Activated T-cell treated with anti-CD3 and anti-CD28 coated beads, Interleukin-2, amount 50 U/mL, for 4 hours (primary cell): ENCODE measurements around the gene PSG6. TPM values are rescaled to one million over a fixed set of nuclear protein-coding genes. Genes with fewer than 3 reads are reported as not detected.
"Not testable (repeated sequence)": the region's sequence is repeated elsewhere in the genome, so short reads cannot be mapped to it uniquely, and the experiment has no call there.

ENCODE experiments used
- ATAC-seq, 2 donors: fragments of 200-7000 bp; cut with Tn5 transposase; one replicate each; pipeline ENCODE4 v1.10.0; 2021
- DNase-seq: peaks from one replicate; pipeline ENCODE4 v3.0.0-alpha.2; 2020
- H3K27me3 Mint-ChIP-seq: one replicate; pipeline ENCODE4 v1.8.0; 2021; ENCODE audit warnings: low read depth, mixed read lengths
- H3K36me3 Mint-ChIP-seq: one replicate; pipeline ENCODE4 v1.8.0; 2022; ENCODE audit warnings: mixed read lengths; ENCODE audit not compliant: insufficient read depth
- H3K4me1 Mint-ChIP-seq: one replicate; pipeline ENCODE4 v1.8.0; 2021; ENCODE audit warnings: low read depth, mixed read lengths
- H3K4me3 Mint-ChIP-seq: one replicate; pipeline ENCODE4 v1.8.0; 2021; ENCODE audit warnings: mild to moderate bottlenecking, moderate library complexity, mixed read lengths
- H3K9me3 Mint-ChIP-seq: one replicate; pipeline ENCODE4 v1.8.0; 2021; ENCODE audit warnings: mixed read lengths
- total RNA-seq, 3 donors: library from RNA; stranded (reverse); gene quantifications; one replicate each; pipeline ENCODE4 v1.2.1, GENCODE V29; 2021

Gene PSG6
- total RNA-seq, 3 donors from 2014 or later: not detected

DNA sequence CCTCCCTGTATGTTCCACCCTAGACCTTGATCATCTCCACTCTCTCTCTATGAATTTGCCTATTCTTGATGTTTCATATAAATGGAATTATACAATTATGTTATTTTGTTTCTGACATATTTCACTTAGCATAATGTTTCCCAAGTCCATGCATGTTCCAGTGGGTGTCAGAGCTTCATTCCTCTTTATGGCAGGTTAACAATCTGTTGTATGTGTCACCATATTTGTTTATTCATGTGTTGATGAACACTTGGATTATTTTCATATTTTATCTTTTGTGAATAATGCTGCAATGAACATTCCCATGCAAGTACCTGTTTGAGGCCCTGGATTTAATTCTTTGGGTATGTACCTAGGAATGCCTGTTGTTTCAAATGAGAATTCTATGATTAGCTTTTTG is 3.3 kb upstream of the PSG6 start:
- not testable (repeated sequence) for H3K27me3 Mint-ChIP-seq, ATAC-seq, H3K36me3 Mint-ChIP-seq, H3K4me3 Mint-ChIP-seq, DNase-seq, H3K9me3 Mint-ChIP-seq, H3K4me1 Mint-ChIP-seq

DNA sequence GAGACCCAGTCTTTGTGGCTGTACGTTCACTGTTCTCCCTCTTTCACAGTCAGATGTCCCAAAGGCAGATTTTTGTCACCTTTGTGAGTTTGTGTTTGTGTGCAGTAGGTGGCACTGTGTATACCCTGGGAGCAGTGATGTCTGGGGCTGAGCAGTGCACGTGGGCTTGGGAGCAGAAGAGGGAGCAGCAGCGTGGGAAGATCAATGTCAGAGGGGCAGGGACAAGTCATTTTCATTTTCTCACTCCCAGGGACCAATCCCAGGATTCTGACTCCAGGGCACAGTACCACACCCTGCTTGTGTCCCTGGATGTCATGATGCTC is 2.0 kb upstream of the PSG6 start:
- Mint-ChIP-seq H3K4me3 (no peak overlapping the region), H3K4me1 (no peaks in the 10 kb centered on the region), H3K36me3 (no peaks in the 10 kb centered on the region), H3K27me3 (peaks cover 3% of the 10 kb centered on the region), H3K9me3 (no peaks in the 10 kb centered on the region)
- ATAC-seq (no peak), DNase-seq (no peak)

DNA sequence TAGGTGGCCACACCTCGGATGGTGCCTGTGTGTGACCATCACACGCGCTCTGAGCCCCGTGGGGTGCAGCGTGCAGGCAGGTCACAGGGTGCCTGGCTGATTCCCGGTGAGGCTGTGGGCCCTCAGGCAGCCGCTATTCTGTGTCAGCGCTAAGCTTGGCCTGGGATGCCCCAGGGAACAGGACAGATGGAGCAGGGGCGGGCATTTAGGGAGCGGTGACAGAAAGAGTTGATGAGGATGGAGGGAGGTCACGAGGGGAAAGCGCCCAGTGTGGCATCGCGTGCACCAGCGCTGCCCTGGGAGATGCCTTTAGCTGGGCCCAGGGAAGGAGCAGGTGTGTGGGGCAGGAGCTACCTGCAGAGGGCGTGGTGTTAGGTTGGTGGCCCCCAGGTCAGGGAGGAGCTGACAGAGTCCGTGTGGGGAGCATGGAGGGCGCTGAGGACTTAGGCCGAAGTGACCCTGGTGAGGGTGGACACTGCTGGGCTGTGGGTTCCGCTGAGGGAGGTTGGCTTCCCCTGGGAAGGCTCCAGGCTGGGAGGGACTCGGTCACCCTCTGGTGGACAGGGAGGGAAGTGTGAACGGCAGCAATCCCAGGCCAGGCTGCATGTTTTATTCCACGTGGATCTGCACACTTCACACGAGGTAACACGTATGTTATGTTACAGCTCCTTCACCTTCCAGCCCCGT is 1.5 kb upstream of the PSG6 start:
- H3K27me3 Mint-ChIP-seq, H3K4me1 Mint-ChIP-seq, H3K4me3 Mint-ChIP-seq, H3K36me3 Mint-ChIP-seq, ATAC-seq, DNase-seq, H3K9me3 Mint-ChIP-seq: not testable (repeated sequence)

DNA sequence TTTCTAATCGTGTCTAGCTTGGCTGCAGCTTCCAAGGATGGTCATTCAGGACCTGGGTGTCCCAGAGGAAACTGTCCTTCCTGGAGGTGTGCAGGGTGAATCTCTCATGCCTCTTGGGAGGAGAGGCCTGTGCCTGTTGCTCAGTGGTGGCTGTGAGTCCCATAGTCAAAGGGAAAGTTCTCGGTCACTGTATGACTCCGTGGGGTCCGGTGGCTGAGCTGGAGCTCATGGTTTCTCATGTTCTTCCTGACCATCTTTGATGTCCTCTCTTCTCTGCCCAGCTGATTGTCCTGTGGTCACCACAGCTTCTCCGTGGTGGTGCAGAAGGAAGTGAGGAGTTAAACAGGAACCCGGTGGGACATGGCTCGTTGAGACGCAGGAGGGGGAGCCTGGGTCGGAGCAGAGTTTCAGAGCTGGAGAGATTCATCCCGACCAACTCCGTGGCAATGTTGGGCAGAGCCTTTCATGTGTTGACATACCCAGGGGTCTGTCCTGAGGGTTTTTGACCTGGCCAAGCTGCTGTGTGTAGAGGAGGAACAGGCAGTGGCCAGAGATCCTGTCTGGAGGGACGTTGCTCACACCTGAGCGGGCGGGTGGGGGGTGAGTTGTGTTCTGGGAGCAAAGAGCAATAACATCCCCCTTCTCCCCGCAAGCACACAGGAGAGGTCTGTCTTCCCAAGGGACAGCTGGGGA is 829 bp upstream of the PSG6 start:
- not testable (repeated sequence) for H3K4me1 Mint-ChIP-seq

DNA sequence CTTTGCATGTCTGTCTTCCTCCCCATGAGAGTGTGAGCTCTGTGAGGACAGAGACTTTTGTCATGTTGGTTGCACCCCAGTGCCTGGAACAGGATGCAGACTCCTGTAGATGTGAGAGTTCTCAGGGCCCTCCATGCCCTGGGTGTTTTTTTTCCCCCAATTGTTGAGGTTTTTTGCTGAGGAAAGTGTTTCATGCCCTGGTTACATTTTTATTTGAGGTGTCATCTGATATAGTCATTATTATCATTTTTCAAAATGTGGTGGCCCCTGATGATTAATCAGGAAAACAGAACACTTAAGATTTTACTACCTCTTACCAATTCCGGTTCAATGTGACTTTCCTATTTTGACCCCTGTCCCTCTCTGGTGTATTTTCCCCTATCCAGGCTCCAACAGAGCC is 763 bp downstream of the PSG6 start:
- not testable (repeated sequence) for H3K27me3 Mint-ChIP-seq, H3K4me3 Mint-ChIP-seq, H3K36me3 Mint-ChIP-seq, H3K4me1 Mint-ChIP-seq, DNase-seq, H3K9me3 Mint-ChIP-seq, ATAC-seq

More for the DNA sequence above, 829 bp upstream of the PSG6 start:
- H3K4me3 Mint-ChIP-seq, H3K9me3 Mint-ChIP-seq, ATAC-seq, H3K27me3 Mint-ChIP-seq, H3K36me3 Mint-ChIP-seq, DNase-seq: not testable (repeated sequence)

DNA sequence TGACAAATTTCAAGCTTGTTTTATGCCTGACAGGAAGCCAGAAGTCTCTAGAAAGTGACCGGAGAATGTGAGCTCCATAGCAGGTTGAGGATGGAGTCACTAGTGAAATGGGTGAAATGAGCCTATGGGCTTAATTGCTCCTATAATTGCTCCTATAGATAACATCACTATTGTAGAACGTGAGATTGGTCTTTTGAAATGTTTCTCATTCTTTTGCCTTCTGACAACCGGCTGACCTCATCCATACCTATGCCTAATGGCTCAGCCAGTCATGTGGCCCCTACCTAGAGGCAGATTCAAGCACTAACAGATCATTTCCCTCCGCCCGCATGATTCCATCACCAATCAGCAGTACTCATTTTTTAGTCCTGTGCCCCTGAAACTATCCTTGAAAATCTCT is 4.2 kb downstream of the PSG6 start:
- H3K36me3 Mint-ChIP-seq, H3K27me3 Mint-ChIP-seq, H3K4me1 Mint-ChIP-seq, ATAC-seq, DNase-seq, H3K9me3 Mint-ChIP-seq, H3K4me3 Mint-ChIP-seq: not testable (repeated sequence)

DNA sequence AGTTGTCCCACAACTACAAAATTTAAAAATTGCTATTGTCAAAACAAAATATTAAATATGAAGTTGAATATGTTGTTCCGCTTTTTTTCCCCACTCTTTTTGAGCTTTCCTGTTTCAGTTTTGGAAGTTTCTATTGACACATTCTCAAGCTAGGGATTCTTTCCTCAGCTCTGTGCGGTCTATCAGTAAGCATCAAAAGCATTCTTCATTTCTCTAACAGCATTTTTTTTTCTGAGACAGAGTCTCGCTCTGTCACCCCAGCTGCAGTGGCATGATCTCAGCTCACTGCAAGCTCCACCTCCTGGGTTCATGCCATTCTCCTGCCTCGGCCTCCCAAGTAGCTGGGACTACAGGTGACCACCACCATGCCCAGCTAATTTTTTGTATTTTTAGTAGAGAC is 4.8 kb downstream of the PSG6 start:
- not testable (repeated sequence) for ATAC-seq, H3K36me3 Mint-ChIP-seq, H3K9me3 Mint-ChIP-seq, H3K4me3 Mint-ChIP-seq, H3K27me3 Mint-ChIP-seq, H3K4me1 Mint-ChIP-seq, DNase-seq

DNA sequence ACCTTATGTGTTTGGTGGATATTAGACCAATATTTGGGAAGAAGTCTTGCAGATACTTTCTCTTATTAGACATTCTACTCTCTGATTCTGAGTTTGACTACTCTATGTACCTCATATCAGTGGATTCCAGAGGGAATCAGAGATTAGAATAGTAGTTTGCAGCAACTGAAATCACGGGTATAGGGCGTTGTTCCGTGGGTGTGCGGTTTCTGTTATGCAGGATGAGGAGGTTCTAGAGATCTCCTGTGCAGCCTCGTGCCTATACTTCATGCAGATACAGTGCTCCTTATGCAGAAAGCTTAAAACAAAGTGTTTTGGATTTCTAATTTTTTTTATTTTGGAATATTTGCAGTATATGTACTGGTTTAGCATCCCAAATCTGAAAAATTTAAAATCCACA is 6.0 kb downstream of the PSG6 start:
- H3K4me3 Mint-ChIP-seq, H3K27me3 Mint-ChIP-seq, H3K4me1 Mint-ChIP-seq, H3K9me3 Mint-ChIP-seq, DNase-seq, H3K36me3 Mint-ChIP-seq, ATAC-seq: not testable (repeated sequence)

DNA sequence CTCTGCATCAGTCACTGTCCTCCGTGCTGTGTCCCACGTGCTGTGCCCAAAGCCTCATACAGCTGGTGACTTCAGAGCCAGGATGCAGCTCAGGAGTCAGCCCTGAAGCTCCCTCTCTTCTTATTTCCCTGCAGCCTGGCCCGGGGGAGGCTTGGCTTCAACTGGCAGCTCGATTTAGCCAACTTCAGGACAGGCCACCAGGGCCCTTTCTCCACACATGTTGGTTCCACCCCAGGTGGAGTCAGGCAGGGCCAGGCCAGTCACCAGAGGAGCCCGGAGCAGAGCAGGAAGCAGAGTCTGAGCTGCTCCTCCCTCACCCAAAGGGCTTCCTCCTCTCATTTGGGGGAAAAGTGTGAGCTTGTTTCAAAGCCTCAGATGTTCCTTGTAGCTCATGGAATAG is 11.5 kb downstream of the PSG6 start:
- ATAC-seq, H3K27me3 Mint-ChIP-seq, H3K9me3 Mint-ChIP-seq, DNase-seq, H3K4me3 Mint-ChIP-seq, H3K36me3 Mint-ChIP-seq, H3K4me1 Mint-ChIP-seq: not testable (repeated sequence)

DNA sequence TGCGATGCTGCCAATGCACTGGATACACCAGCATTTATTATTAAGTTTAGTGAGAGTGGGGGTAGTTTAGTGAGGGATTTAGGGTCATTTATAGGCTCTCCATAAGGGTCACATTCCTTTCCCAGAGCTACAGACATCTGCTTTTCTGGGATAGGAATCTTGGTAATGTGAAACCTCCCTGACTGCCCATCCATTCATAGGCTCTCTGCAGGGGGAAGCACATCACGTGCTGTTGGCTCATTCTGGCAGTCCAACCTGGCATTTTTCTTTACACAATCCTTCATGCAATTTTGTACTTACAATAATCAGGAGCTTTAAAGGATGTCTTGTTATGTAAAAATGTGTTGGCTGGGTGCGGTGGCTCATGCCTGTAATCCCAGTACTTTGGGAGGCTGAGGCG is 17.1 kb downstream of the PSG6 start:
- not testable (repeated sequence) for H3K9me3 Mint-ChIP-seq, DNase-seq, H3K4me1 Mint-ChIP-seq, H3K4me3 Mint-ChIP-seq, H3K36me3 Mint-ChIP-seq, ATAC-seq
- peaks cover 33% of the 10 kb centered on the region for H3K27me3 Mint-ChIP-seq

DNA sequence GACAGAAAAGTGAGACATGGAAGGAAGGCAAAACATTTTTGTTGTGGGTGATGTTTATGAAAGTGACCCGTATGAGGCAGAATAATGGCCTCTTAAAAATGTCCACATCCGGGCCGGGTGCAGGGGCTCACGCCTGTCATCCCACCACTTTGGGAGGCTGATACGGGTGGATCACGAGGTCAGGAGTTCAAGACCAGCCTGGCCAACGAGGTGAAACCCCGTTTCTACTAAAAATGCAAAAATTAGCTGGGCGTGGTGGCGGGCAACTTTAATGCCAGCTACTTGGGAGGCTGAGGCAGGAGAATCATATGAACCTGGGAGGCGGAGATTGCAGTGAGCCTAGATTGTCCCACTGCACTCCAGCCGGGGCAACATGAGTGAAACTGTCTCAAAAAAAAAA is 18.0 kb downstream of the PSG6 start:
- not testable (repeated sequence) for H3K4me1 Mint-ChIP-seq, H3K4me3 Mint-ChIP-seq, H3K36me3 Mint-ChIP-seq, DNase-seq, H3K9me3 Mint-ChIP-seq, ATAC-seq
- H3K27me3 Mint-ChIP-seq: peaks cover 33% of the 10 kb centered on the region

DNA sequence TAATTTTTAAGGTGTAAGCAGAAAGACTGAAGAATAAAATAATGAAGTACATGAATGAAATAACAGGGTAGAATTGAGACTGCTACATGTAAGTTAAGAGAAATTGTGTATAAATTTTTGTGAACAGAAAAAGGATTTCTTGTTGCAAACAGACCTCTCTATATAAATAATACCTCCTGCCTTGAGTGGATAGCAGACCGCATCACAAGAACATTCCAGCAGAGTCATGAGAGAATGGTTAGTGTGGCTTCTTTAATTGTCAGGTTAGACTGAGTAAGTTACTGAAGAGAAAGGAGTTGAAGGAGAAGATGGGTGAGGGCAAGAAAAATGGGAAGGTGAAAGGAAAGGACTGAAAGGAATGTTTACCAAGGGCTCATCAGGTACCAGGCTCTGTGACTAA is 18.6 kb downstream of the PSG6 start:
- not testable (repeated sequence) for H3K4me3 Mint-ChIP-seq, DNase-seq, ATAC-seq, H3K4me1 Mint-ChIP-seq, H3K36me3 Mint-ChIP-seq, H3K9me3 Mint-ChIP-seq
- peaks cover 33% of the 10 kb centered on the region for H3K27me3 Mint-ChIP-seq

DNA sequence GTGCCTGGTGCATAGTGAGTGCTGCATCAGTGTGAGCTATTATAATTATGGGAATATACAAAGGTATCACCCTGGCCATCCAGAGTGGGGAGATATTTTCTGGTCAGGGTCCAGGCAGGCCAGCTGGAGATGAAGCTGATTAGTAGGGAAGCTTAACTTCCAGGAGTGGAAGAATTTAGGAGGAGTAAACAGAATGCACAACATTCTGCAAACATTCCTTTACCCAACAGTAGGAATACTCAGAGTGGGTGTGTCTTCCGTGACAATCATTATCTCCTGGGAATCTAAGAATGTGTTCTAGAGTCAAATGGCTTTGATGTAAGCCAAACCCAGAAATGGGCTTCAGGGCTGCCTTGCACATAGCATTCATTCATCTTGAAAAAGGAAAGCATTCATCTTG is 19.0 kb downstream of the PSG6 start:
- H3K9me3 Mint-ChIP-seq, H3K4me3 Mint-ChIP-seq, H3K4me1 Mint-ChIP-seq, DNase-seq, H3K36me3 Mint-ChIP-seq, ATAC-seq: not testable (repeated sequence)
- peaks cover 33% of the 10 kb centered on the region for H3K27me3 Mint-ChIP-seq

DNA sequence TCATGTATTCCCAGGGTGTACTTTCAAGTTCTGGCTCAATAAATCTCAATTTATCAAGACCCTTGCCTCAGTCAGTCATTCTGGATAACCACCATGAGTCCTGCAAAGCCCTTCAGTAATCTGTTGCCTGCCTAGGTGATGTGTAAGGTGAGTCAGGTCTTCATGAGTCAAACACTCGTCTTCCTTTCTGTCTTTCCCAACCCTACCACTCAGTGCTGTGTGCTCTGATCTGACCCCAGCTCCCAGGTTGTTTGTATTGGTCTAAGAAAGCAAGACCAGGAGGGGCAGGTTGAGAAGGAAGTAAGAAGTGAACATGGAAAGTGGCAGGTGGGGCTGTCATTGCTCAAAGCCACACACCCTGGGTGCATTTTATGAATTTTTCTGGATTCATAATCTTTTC is 20.0 kb downstream of the PSG6 start:
- Mint-ChIP-seq H3K9me3 (peaks cover 13% of the 10 kb centered on the region), H3K27me3 (peaks cover 30% of the 10 kb centered on the region)
- not testable (repeated sequence) for ATAC-seq, H3K4me3 Mint-ChIP-seq, DNase-seq, H3K4me1 Mint-ChIP-seq, H3K36me3 Mint-ChIP-seq

DNA sequence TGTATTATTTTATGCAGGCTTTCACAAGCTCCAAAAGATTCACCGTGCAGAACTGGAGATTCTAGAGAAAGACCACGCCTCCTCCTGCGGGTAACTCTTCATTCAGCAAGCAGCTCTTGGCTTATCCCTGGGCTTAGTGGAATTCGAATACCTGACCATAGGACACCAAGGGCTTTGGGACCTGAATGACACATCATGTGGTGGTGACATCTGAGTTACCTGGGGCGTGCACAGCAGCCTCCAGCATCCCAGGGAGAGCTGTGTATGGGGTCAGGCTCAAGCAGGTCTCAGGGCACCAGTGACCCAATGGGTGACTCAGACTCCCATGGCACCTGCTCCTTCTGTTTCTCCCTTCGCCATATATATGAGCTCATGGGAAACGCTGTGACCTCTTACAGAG is 27.2 kb downstream of the PSG6 start:
- peaks cover 13% of the 10 kb centered on the region for H3K9me3 Mint-ChIP-seq
- H3K4me3 Mint-ChIP-seq, H3K36me3 Mint-ChIP-seq, H3K27me3 Mint-ChIP-seq, H3K4me1 Mint-ChIP-seq, DNase-seq, ATAC-seq: not testable (repeated sequence)
